ENCODE results near the gene INPP4B.

DNA sequence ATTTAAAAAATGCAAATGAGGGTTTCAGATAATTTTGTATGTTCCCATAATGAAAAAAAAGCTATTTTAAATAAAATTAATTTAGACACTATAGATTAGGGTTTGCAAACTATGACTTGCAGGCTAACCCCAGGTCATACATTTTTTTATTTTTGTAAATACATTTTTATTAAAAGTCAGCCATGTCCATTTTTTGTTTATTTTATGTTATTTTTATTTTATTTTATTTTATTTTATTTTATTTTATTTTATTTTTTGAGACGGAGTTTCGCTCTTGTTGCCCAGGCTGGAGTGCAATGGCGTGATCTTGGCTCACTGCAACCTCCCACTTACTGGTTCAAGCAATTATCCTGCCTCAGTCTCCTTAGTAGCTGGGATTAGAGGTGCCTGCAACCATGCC, 749.1 kb downstream of the INPP4B start:
- TF ChIP-seq, protein P1, sequence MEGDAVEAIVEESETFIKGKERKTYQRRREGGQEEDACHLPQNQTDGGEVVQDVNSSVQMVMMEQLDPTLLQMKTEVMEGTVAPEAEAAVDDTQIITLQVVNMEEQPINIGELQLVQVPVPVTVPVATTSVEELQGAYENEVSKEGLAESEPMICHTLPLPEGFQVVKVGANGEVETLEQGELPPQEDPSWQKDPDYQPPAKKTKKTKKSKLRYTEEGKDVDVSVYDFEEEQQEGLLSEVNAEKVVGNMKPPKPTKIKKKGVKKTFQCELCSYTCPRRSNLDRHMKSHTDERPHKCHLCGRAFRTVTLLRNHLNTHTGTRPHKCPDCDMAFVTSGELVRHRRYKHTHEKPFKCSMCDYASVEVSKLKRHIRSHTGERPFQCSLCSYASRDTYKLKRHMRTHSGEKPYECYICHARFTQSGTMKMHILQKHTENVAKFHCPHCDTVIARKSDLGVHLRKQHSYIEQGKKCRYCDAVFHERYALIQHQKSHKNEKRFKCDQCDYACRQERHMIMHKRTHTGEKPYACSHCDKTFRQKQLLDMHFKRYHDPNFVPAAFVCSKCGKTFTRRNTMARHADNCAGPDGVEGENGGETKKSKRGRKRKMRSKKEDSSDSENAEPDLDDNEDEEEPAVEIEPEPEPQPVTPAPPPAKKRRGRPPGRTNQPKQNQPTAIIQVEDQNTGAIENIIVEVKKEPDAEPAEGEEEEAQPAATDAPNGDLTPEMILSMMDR (IDR thresholded peaks at IDR 0.05): no peak
- TF ChIP-seq POLR2A (IDR thresholded peaks at IDR 0.05): no peak

Data from uterus (tissue), 2 donors.